ENCODE data around the gene MYBPC3. TPM values are rescaled to one million over a fixed set of nuclear protein-coding genes. Genes with fewer than 3 reads are reported as not detected.

Gene MYBPC3
- polyA plus RNA-seq, 2 donors: 0.04 to 0.08 TPM

GRCh38 chr11:47308050-47308823 is 44.3 kb downstream of the MYBPC3 start:
- Histone ChIP-seq H3K27me3 (ENCODE audit: control insufficient read depth in 1 of 2, insufficient read depth in 2 of 2, low read length in 2 of 2) (no peaks in the 10 kb centered on the region), H3K27ac (ENCODE audit: low read depth in 2 of 2, low read length in 1 of 2) (no peak overlapping the region), H3K36me3 (ENCODE audit: control insufficient read depth in 2 of 2, insufficient read depth in 2 of 2, low read length in 1 of 2) (peaks cover 15 to 40% of the 10 kb centered on the region in 2 donors), H3K4me1 (ENCODE audit: control insufficient read depth in 2 of 2, insufficient read depth in 2 of 2, low read length in 1 of 2) (peaks cover 0 to 10% of the 10 kb centered on the region in 2 donors), H3K9me3 (ENCODE audit: control insufficient read depth in 2 of 2, insufficient read depth in 1 of 2, low read depth in 1 of 2, low read length in 1 of 2) (no peaks in the 10 kb centered on the region), H3K4me3 (ENCODE audit: low read depth in 1 of 2, low read length in 2 of 2) (no peak overlapping the region)
- 86 to 93% methylated on average over 6 of the region's 6 CpGs for WGBS, 2 donors

- no peak overlapping the region for H3K27ac ChIP-seq (ENCODE audit: low read depth in 2 of 2, low read length in 1 of 2)
- no peaks in the 10 kb centered on the region for H3K27me3 ChIP-seq (ENCODE audit: control insufficient read depth in 1 of 2, insufficient read depth in 2 of 2, low read length in 2 of 2)
- 94 to 96% methylated on average over 1 of the region's 1 CpG for WGBS, 2 donors
- H3K4me1 ChIP-seq (ENCODE audit: control insufficient read depth in 2 of 2, insufficient read depth in 2 of 2, low read length in 1 of 2): peaks cover 0 to 10% of the 10 kb centered on the region in 2 donors
- H3K4me3 ChIP-seq (ENCODE audit: low read depth in 1 of 2, low read length in 2 of 2): no peak overlapping the region
- H3K9me3 ChIP-seq (ENCODE audit: control insufficient read depth in 2 of 2, insufficient read depth in 1 of 2, low read depth in 1 of 2, low read length in 1 of 2): no peaks in the 10 kb centered on the region
- H3K36me3 ChIP-seq (ENCODE audit: control insufficient read depth in 2 of 2, insufficient read depth in 2 of 2, low read length in 1 of 2): peaks cover 19 to 31% of the 10 kb centered on the region in 2 donors
These were observed 46.0 kb downstream of the MYBPC3 start for GRCh38 chr11:47306484-47306844.

GRCh38 chr11:47305734-47306483 is 46.6 kb downstream of the MYBPC3 start:
- Histone ChIP-seq H3K4me3 (ENCODE audit: low read depth in 1 of 2, low read length in 2 of 2) (no peak overlapping the region), H3K27ac (ENCODE audit: low read depth in 2 of 2, low read length in 1 of 2) (no peak overlapping the region), H3K27me3 (ENCODE audit: control insufficient read depth in 1 of 2, insufficient read depth in 2 of 2, low read length in 2 of 2) (no peaks in the 10 kb centered on the region), H3K4me1 (ENCODE audit: control insufficient read depth in 2 of 2, insufficient read depth in 2 of 2, low read length in 1 of 2) (peaks cover 0 to 10% of the 10 kb centered on the region in 2 donors), H3K36me3 (ENCODE audit: control insufficient read depth in 2 of 2, insufficient read depth in 2 of 2, low read length in 1 of 2) (peaks cover 19 to 27% of the 10 kb centered on the region in 2 donors), H3K9me3 (ENCODE audit: control insufficient read depth in 2 of 2, insufficient read depth in 1 of 2, low read depth in 1 of 2, low read length in 1 of 2) (no peaks in the 10 kb centered on the region)
- 66 to 76% methylated on average over 3 of the region's 3 CpGs for WGBS, 2 donors

GRCh38 chr11:47302853-47303252 is 49.6 kb downstream of the MYBPC3 start:
- peaks cover 0 to 10% of the 10 kb centered on the region in 2 donors for H3K4me1 ChIP-seq (ENCODE audit: control insufficient read depth in 2 of 2, insufficient read depth in 2 of 2, low read length in 1 of 2)
- no peak overlapping the region for H3K4me3 ChIP-seq (ENCODE audit: low read depth in 1 of 2, low read length in 2 of 2)
- H3K27me3 ChIP-seq (ENCODE audit: control insufficient read depth in 1 of 2, insufficient read depth in 2 of 2, low read length in 2 of 2): no peaks in the 10 kb centered on the region
- no peak overlapping the region for H3K27ac ChIP-seq (ENCODE audit: low read depth in 2 of 2, low read length in 1 of 2)
- 97 to 100% methylated on average over 1 of the region's 1 CpG for WGBS, 2 donors
- peaks cover 7 to 20% of the 10 kb centered on the region in 2 donors for H3K36me3 ChIP-seq (ENCODE audit: control insufficient read depth in 2 of 2, insufficient read depth in 2 of 2, low read length in 1 of 2)
- H3K9me3 ChIP-seq (ENCODE audit: control insufficient read depth in 2 of 2, insufficient read depth in 1 of 2, low read depth in 1 of 2, low read length in 1 of 2): no peaks in the 10 kb centered on the region

- Histone ChIP-seq H3K27ac (ENCODE audit: low read depth in 2 of 2, low read length in 1 of 2) (no peak overlapping the region), H3K27me3 (ENCODE audit: control insufficient read depth in 1 of 2, insufficient read depth in 2 of 2, low read length in 2 of 2) (no peaks in the 10 kb centered on the region), H3K4me1 (ENCODE audit: control insufficient read depth in 2 of 2, insufficient read depth in 2 of 2, low read length in 1 of 2) (no peaks in the 10 kb centered on the region), H3K4me3 (ENCODE audit: low read depth in 1 of 2, low read length in 2 of 2) (no peak overlapping the region), H3K36me3 (ENCODE audit: control insufficient read depth in 2 of 2, insufficient read depth in 2 of 2, low read length in 1 of 2) (peaks cover 4 to 8% of the 10 kb centered on the region in 2 donors), H3K9me3 (ENCODE audit: control insufficient read depth in 2 of 2, insufficient read depth in 1 of 2, low read depth in 1 of 2, low read length in 1 of 2) (no peaks in the 10 kb centered on the region)
- WGBS, 2 donors: 97 to 98% methylated on average over 3 of the region's 3 CpGs
These were observed 53.4 kb downstream of the MYBPC3 start for GRCh38 chr11:47299078-47299477.

GRCh38 chr11:47296045-47296444 is 56.5 kb downstream of the MYBPC3 start:
- H3K27me3 ChIP-seq (ENCODE audit: control insufficient read depth in 1 of 2, insufficient read depth in 2 of 2, low read length in 2 of 2): no peaks in the 10 kb centered on the region
- H3K9me3 ChIP-seq (ENCODE audit: control insufficient read depth in 2 of 2, insufficient read depth in 1 of 2, low read depth in 1 of 2, low read length in 1 of 2): no peaks in the 10 kb centered on the region
- no peak overlapping the region for H3K4me3 ChIP-seq (ENCODE audit: low read depth in 1 of 2, low read length in 2 of 2)
- 56 to 63% methylated on average over 4 of the region's 4 CpGs for WGBS, 2 donors
- peaks cover 4 to 19% of the 10 kb centered on the region in 2 donors for H3K36me3 ChIP-seq (ENCODE audit: control insufficient read depth in 2 of 2, insufficient read depth in 2 of 2, low read length in 1 of 2)
- no peak overlapping the region for H3K27ac ChIP-seq (ENCODE audit: low read depth in 2 of 2, low read length in 1 of 2)
- no peaks in the 10 kb centered on the region for H3K4me1 ChIP-seq (ENCODE audit: control insufficient read depth in 2 of 2, insufficient read depth in 2 of 2, low read length in 1 of 2)

- Histone ChIP-seq H3K4me1 (ENCODE audit: control insufficient read depth in 2 of 2, insufficient read depth in 2 of 2, low read length in 1 of 2) (no peaks in the 10 kb centered on the region), H3K27me3 (ENCODE audit: control insufficient read depth in 1 of 2, insufficient read depth in 2 of 2, low read length in 2 of 2) (no peaks in the 10 kb centered on the region), H3K4me3 (ENCODE audit: low read depth in 1 of 2, low read length in 2 of 2) (no peak overlapping the region), H3K9me3 (ENCODE audit: control insufficient read depth in 2 of 2, insufficient read depth in 1 of 2, low read depth in 1 of 2, low read length in 1 of 2) (no peaks in the 10 kb centered on the region), H3K27ac (ENCODE audit: low read depth in 2 of 2, low read length in 1 of 2) (no peak overlapping the region), H3K36me3 (ENCODE audit: control insufficient read depth in 2 of 2, insufficient read depth in 2 of 2, low read length in 1 of 2) (peaks cover 4 to 23% of the 10 kb centered on the region in 2 donors)
- 74 to 82% methylated on average over 5 of the region's 5 CpGs for WGBS, 2 donors
These were observed 57.1 kb downstream of the MYBPC3 start for GRCh38 chr11:47295385-47295784.

- no peaks in the 10 kb centered on the region for H3K4me1 ChIP-seq (ENCODE audit: control insufficient read depth in 2 of 2, insufficient read depth in 2 of 2, low read length in 1 of 2)
- H3K27ac ChIP-seq (ENCODE audit: low read depth in 2 of 2, low read length in 1 of 2): no peak overlapping the region
- WGBS, 2 donors: 94 to 95% methylated on average over 15 of the region's 15 CpGs
- H3K9me3 ChIP-seq (ENCODE audit: control insufficient read depth in 2 of 2, insufficient read depth in 1 of 2, low read depth in 1 of 2, low read length in 1 of 2): no peaks in the 10 kb centered on the region
- H3K36me3 ChIP-seq (ENCODE audit: control insufficient read depth in 2 of 2, insufficient read depth in 2 of 2, low read length in 1 of 2): peaks cover 25 to 50% of the 10 kb centered on the region in 2 donors
- H3K4me3 ChIP-seq (ENCODE audit: low read depth in 1 of 2, low read length in 2 of 2): no peak overlapping the region
- H3K27me3 ChIP-seq (ENCODE audit: control insufficient read depth in 1 of 2, insufficient read depth in 2 of 2, low read length in 2 of 2): no peaks in the 10 kb centered on the region
These were observed 62.6 kb downstream of the MYBPC3 start for GRCh38 chr11:47289856-47290255.

- 90 to 95% methylated on average over 5 of the region's 5 CpGs for WGBS, 2 donors
These were observed 64.4 kb downstream of the MYBPC3 start for GRCh38 chr11:47288066-47288465.

More at GRCh38 chr11:47288066-47288465, 64.4 kb downstream of the MYBPC3 start:
- no peaks in the 10 kb centered on the region for H3K27me3 ChIP-seq (ENCODE audit: control insufficient read depth in 1 of 2, insufficient read depth in 2 of 2, low read length in 2 of 2)
- H3K4me3 ChIP-seq (ENCODE audit: low read depth in 1 of 2, low read length in 2 of 2): no peak overlapping the region
- H3K9me3 ChIP-seq (ENCODE audit: control insufficient read depth in 2 of 2, insufficient read depth in 1 of 2, low read depth in 1 of 2, low read length in 1 of 2): no peaks in the 10 kb centered on the region
- no peaks in the 10 kb centered on the region for H3K4me1 ChIP-seq (ENCODE audit: control insufficient read depth in 2 of 2, insufficient read depth in 2 of 2, low read length in 1 of 2)
- peaks cover 33 to 54% of the 10 kb centered on the region in 2 donors for H3K36me3 ChIP-seq (ENCODE audit: control insufficient read depth in 2 of 2, insufficient read depth in 2 of 2, low read length in 1 of 2)
- H3K27ac ChIP-seq (ENCODE audit: low read depth in 2 of 2, low read length in 1 of 2): no peak overlapping the region
